Astrocyte (in vitro differentiated cells and primary cell): ENCODE data around the gene FASTKD1.

Experiments used
- CTCF ChIP-seq: IDR thresholded peaks from 2 replicates; pipeline ENCODE4 v1.5.1; 2011; ENCODE audit warnings: low read depth, mild to moderate bottlenecking, inconsistent platforms, low read length, moderate library complexity; ENCODE audit not compliant: insufficient read depth
- EZH2 ChIP-seq: IDR thresholded peaks from 2 replicates; pipeline ENCODE4 v1.6.1; 2012; ENCODE audit warnings: mild to moderate bottlenecking, low read length, inconsistent platforms; ENCODE audit not compliant: insufficient read depth

- TF ChIP-seq CTCF (no peak), EZH2 (no peak)
These were observed 10.6 kb upstream of the FASTKD1 start, which contains the start of gene PPIG for GRCh38 chr2:169584005-169584877.
